Stromal cell of bone marrow (primary cell): ENCODE results near the gene TCERG1L.

Experiments
- DNase-seq: peaks from one replicate; pipeline ENCODE4 v3.0.0-alpha.2; 2012; ENCODE audit warnings: low read depth

TCERG1L gene

DNA sequence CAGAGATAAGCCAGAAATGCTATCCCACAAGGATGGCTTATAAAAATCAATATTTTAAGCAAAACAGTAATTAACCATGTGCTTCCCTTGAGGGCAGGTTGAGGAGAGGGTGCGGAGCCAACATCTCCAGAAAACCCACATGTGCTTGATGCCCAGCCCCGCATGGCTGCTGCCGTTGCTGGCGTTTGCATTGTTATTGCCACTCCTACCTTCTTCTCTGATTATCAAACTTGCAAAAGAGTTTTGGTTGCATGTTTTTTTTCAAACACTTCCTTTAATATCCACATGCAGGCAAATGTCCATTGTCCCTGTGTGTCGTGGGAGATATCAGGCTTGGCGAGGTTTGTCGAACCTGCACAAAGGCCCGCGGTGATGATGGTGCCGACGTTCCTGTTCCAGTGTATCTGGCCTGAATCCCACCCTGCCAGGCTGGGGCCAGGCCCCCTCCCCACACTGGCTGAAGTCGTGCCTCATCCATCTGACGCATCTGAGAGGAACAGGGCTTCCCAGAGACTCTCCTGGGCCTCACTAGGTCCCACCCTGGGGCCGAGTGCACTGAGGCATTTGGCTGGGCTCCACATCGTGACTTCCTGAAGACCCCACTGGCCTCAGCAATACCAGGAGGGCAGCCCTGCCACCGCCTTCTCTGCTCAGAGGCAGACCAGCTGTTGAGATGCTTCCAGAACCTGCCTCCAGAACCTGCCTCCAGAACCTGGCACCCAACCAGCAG lies 40.9 kb downstream of the TCERG1L start:
- DNase-seq = no peak

DNA sequence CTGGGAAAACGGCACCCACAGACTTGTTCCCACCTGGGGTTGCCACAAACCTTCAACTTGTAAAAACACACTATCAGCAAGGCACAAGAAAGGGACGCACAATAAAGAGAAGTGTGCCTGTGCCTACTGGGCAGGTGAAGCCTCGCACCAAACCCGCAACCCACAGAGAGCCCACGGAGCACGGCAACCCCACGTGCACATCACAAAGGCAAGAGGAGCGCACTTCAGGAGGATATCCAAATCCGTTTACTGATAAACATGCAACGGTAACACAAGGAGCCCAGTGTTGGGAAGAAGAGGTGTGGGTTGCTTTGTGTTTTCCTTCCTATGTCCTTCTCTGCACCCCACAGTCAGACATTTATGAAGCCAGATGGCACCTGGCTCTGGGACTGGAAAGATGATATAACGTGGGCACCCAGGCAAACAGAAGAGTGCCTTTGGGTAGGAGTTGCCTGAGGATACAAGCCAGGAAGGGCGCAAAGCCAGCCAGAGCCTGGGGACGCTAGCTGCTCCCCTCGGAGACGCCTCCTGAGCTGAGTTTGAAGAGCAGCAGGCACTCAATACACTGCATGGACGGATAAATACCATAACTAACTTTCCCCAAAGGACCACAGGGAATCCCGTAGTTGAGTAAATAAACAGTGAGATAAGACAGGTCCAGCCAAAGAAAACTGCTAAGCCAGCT lies 41.6 kb downstream of the TCERG1L start:
- DNase-seq = no peak

DNA sequence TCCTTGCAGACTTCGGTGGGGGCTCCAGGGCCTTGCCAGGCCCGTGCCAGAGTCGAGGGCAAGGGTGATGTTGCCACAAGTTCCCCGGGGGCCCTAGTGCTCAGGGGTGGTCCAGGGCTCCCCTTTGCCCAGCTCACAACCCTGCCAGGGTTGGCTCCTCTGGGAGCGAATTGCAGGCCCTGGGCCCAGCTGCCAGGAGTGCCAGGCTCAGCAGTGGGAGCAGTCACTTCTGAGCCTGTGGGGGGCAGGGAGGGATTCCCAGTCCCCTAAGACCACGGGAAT lies 43.8 kb downstream of the TCERG1L start:
- DNase-seq = no peak

DNA sequence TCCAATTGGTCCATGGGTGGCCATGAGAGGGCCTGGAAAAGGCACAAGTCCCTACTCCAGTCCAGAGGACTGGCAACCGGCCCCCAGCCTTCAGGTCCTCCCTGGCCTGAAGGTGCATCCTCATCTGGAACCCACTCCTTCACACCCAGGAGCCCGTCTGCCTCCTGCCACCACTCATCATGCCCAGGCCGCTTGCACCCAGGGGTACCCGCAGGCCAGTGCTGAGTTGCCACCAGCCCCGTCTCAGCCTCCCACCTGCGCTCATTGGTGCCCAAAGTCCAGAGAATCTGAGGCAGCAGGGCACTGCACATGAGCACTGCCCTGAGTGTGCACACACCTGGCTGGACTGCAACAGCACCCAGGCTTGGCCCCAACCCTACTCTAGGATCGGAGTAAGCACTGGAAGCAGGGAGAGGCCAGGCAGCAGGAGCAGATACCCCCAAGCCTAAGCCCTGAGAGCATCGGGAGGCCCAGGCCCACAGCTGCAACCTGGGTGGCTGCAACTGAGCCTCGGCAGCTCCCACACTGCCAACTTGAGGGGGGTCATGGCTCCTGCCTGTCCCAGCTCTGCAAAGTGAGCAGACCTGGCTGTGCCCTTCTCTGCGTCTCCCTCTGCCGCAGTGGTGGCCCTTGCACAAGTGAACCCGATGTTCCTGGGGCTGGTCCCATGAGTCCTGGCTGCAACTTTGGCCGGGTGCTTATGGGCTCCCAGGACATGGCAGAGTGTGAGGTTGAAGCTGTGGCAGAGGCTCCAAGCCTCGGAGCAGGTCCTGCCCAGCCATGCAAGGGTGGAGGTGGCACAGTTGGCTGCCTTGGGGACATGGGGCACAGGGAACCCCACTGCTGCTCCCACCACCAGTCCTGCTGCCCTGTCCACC lies 44.3 kb downstream of the TCERG1L start:
- no peak for DNase-seq

DNA sequence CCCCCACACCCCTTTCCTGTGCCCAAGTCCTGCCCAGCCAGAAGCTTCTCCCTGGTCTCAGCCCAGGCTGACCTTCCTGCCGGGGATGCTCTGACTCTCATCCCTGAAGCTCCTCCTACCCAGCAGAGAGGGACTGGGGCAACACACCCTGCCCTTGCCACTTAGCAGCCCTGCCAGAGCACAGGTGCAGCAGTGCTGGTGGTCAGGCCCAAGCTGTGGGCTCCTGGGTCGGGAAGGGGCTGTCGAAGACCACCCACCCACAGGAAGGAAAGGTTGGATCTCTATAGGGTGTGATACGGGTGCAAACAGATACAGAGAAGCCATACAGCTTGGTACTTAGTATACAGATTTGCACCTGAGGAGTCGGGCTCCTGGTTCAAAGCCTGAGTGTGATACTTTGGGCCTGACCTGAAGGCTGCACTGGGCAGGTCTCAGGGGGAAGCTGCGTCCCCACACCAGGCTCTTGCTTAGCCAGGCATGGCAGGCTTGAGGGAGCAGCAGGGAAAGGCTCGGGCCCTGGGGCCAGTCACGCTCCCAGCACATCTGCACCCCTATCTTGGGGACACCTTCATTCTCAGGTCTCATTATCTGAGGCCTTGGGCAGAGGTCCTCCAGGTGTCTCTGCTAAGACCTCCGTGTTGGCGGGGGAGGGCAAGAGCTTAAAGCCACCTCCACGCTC lies 47.3 kb downstream of the TCERG1L start:
- no peak for DNase-seq

DNA sequence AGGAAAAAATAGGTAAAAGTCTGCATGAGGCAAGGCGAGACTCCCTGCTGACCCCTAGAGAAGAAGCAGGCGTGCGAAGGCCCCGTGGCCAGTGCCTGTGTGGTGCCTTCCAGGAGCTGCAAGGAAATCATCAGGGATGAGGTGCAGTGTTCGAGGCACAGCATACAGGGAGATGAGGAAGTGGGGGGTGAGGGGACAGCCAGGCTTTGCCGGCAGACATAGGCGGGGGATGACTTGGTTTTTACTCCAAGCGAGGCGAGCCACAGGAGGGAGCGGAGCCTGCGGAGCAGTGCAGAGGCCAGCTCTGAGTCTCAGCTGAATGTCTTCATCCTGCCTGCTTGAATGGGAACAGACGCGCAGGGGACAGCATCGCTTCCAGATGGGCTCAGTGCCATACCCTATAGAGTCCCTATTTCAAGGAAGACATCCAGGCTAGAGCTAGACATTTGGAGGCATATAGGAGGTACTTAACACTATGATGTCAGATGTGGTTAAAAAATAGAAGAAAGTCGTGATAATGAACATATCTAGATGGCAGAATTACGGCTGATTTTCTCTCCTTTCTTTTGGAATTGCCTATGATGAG lies 49.5 kb downstream of the TCERG1L start:
- DNase-seq = no peak

DNA sequence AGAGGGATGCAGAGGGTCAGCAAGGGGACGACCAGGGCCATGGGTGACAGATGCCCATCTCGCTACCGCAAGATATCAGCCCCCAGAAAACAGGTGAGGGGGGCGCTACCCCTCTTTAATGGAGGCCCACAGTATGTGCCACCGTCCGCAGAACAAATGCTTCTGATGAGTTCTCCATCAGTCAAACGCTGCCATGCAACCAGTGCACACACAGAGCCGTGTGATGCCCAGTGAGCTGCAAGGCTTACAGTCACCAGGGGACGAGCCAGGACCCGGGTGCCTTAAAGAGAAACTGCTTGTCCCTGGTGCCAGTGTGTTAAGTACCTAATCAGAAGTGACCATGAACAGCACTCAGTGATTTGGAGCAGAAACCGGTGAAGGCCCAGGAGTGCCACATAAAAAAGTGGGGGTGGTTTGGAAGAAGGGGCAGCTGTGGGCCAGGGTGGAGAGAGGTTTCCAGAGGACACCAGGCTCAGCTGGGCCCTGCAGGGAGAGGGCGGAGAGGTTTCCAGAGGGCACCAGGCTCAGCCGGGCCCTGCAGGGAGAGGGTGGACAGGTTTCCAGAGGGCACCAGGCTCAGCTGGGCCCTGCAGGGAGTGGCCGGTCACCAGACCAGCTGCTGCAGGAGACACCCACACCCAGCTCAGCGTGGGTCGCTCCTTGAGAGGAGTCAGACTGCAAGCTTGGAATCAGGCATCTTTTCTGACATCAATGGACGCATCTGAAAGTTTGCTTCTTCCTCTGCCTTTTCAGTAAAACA lies 50.9 kb downstream of the TCERG1L start:
- DNase-seq = no peak

DNA sequence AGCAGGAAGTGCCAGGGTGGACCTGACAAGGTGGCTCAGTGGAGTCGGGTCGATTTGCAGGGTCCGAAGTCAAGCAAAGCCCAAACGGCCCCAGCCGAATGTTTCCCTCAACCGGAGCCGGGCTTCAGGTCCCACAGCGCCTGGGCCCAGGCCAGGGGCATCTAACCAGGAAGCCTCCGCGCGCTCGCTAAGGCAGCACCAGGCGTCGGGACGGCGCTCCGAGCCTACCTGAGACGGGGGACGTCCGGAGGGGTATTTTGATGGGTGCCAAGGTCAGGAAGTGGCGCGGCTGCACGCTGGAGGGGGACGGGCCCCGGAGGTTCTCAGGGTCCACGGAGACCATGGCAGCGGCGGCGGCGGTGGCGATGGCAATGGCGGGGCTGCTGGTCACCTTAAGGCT lies 51.5 kb downstream of the TCERG1L start:
- DNase-seq = no peak

DNA sequence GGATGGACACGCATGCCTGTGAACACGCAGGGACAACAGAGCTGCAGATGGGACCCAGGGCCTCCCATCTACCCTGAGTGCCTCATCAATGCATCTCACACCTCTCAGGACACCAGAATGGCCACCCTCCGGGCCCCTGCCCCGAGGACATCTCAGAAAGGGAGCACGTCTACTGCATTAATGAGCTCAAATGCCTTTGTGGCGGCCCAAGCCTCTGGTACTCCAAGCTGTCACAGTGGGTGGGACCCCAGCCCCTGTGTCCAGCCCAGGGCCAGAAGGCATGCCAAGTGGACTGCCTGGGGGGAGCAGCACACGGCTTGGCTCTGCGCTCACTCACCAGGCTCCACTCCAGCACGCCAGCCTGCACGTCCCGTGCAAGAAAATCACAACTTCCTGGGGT lies 52.0 kb downstream of the TCERG1L start:
- no peak for DNase-seq

DNA sequence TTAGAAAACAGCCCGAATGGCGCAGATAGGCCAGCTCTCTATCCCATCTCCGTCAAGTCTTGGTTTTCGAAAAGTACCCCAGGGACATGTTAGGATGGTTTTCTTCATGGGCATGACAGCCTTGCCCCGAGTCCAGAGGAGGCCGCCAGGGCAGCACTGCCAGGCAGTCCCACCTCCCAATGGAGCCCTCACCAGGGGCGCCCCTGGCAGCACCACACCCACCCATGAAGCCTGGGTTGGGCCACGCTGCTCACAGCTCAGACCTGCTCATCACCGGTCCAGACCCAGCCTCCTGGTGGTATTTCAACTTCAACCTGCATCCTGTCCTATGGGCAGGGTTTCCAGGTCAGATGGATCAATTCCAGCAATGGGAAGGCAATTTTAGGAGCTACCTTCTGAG lies 53.3 kb downstream of the TCERG1L start:
- DNase-seq = no peak

DNA sequence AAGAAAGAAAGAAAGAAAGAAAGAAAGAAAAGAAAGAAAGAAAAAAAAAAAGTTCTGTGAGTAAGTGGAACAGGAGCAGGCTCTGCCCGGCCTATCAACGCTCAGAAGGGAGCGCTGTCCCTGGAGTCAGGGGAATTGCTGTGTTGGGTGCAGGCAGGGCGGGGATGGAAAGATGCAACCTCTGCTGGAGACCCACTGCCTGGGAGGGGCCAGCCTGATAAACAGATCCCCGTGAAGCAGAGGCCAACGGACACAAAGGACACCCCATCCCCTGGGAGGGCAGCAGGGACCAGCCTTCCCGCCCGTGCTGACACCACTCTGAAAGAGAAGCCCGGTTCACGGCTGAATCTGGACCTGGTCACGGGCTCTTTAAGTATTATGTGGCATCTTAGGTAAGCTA lies 54.5 kb downstream of the TCERG1L start:
- DNase-seq = no peak

DNA sequence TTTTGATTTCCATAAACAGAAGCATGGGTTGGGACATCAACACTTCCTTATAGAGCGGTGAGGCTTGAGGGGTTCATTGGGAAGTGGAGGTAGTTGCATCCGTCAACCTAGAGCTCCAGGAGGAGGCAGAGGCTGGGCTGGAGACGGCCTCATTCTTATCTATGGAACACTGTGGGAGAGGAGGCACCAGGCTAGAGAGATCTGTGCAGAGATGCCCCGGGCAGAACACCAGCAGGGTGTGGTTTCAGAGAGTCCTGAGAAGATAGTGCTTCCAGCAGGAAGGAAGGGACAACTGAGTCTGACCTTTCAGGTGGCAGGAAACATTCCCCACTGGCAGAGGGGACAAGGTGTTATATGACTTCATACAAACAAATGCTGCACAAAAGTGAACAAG lies 56.7 kb downstream of the TCERG1L start:
- no peak for DNase-seq

DNA sequence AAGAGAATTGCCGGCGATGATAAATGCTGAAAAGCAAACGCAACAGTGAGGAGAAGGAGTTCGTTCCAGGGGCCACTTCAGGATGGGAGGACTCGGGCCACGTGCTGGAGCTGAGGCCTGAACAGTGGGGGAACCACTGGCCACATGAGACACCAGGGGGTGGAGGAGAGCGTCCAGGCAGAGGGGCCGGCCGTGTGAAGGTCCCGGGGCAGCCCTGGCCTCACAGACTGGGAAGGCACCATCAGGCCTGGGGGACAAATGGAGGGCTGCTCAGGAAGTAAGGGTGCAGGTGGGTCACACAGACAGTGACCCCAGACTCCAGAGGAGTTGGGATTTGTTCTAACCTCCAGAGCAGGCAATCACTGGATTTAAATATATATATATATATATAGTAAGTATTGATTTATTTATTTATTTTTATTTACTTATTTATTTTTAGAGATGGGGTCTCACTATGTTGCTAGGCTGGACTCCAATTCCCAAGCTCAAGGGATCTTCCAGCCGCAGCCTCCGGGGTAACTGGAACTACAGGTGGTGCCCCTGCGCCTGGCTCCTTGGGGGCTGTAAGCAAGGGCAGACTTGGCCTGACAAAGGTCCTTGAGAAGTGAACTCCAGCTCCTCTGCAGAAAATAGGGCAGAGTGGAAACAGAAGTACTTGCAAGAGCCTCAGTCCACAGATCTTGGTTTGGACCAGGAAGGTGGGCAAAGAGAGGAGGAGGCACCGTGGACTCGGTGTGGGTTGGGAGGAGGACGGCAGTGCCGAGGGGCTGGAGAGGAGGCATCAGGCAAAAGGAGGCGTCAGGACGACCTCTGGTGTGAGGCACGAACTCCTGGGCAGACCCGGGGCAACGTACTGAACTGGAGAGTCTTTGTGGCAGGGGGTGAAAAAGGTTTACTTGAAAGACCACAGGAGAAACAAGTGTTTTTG lies 57.3 kb downstream of the TCERG1L start:
- DNase-seq = no peak

DNA sequence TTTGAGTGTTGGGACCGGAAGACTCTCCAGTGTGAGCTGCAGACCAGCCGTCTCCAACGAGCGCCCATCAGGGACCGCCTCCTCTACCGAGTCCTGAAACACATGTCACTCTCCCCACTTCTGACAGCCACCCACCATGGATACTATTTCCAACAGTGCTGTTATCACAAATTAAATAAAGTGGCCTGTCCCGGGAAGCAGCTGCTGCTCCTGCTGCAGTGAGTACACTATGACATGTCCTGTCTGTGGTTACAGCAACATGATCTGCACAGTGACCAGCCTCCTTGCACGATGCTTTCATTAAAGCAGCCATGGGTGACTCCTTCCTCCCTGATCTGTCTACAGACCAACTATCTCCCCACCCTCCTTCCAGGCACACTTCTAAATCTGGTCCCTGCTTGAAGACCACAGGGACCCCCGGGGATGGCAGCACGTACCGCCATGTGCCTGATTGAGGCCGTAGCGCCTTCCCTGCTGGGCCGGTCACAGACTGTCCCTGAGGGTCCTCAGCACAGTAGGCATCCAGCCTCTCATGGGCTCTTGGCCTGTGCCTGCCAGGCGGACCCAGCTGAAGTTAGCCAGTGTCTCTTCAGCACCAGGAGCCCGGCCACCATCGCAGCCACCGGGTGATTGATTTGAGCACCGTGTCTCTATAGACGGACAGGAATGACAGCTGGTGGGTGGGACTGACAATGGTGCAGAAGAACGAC lies 58.8 kb downstream of the TCERG1L start:
- no peak for DNase-seq

DNA sequence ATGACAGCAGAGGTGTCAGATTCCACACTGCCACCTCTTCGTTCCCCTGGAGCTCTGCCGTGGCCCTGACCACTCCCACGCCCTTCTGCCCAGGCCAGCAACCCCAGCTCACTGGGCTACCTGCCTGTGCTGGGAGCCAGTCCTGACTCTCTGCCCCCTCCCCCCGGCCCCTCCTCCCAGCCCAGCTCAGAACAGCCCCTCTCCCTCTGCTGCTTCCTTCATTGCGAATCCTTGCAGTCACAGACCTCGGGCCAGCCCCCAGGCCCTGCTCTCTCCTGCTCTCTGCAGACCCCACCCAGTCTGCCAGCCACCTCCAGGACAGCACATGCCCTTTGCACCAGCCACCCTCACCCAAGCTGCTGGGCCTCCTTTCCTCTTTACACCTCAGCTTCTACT lies 60.4 kb downstream of the TCERG1L start:
- DNase-seq = no peak

DNA sequence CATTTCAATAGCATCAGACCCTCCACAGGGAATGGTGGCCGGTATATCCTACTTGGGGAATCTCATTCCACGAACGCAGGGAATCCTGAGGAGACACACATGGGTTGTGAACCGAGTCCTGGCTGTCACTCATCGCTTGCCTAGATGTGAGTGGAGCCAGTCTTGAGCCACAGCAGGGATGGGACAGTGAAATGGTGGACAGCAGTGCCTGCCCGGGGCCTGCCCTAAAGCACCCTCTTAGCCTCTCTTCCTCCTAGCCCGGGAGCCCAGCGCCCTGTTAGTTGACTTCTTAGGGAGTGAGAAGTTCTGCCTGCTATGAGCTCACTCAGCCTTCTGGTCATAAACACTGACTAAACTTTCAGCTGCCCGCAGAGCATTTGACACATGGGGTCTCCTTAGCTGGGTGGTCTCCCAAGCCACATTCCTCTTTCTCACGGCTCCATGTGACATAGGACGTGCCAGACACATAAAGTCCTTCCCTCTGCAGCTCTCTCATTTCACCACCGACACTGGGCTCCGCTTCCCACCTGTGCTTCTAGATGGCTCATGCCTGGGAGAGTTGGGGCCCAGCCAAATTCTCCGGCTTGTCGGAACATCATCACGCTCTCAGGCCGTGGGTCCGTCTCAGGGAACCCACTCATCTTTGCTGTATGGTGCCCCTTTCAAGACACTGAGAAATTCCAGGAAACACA lies 60.9 kb downstream of the TCERG1L start:
- DNase-seq = no peak

DNA sequence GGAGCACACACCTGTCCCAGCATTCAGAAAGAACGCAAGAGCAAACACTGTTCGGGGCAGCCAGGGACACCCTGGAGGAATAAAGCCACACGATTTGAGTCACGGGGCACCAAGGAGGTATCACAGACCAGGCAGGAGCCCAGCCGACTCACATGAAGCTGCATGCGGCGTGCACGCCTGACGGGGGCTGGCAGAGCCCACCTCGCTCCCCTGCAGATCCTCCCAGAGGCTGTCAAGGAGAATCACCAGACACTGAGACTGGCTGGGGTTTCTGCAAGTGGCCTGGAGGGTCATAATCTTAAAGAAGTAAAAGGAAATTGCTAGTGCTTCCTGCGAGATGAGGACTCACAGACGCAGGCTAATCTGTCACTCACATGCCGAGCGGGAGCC lies 61.6 kb downstream of the TCERG1L start:
- DNase-seq = no peak

DNA sequence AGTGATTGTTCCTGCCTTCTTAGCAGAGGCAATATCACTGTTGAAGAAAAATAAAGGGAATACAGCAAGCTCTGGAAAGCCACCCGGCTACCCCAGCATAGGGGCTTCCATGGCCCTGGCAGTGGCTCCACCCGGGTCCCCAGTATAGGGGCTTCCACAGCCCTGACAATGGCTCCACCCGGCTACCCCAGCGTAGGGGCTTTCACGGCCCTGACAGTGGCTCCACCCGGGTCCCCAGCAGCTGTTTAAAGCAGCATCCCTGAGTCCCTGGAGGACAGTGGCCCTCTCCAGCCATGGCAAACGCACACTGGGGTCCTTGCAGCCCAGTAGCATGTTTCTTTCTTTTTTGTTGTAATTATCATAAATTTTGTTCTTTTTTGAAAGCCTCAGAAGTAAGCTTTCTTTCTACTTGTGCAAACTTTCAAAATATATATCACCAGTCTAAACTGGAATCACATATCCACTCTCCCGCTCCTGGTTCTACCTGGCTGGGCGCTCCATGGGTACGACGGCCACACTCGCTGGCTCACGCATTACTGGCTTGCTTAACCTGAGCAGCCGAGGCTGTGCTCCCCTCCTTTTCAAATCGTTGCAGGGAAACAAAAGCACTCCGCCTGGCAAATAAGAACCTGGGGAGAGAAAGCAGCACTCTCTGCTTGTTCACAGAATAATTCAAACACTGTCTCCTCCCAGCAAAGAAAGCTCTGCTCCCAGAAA lies 62.1 kb downstream of the TCERG1L start:
- no peak for DNase-seq
